GM12801 (cell line): ENCODE data around the gene KCTD16.

Source experiments
- CTCF ChIP-seq: IDR thresholded peaks from one replicate; pipeline ENCODE4 v1.5.1; 2011; ENCODE audit warnings: control low read depth; ENCODE audit not compliant: insufficient read length; ENCODE audit errors: extremely low read depth

Gene KCTD16

GRCh38 chr5:144130306-144130705 is 40.4 kb upstream of the KCTD16 start:
- TF ChIP-seq CTCF: no peak

DNA sequence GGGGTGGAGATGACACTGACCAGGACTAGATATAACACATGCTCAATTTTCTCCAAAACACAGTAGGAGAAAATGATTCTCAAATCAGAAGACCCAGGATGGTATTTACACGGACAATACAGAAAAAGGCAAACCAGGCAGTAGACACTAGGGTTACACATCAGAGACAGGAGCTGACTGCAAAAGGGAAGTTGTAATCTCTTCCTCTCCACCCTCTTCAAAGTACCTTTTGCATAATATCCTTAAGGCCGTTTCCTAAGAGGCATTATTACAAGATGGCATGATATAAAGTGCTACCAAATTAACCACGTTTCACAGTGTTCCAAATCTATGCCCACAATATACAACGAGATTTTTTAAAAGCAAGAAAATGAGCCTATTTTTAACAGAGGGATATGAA is 39.4 kb upstream of the KCTD16 start:
- no peak for TF ChIP-seq CTCF

DNA sequence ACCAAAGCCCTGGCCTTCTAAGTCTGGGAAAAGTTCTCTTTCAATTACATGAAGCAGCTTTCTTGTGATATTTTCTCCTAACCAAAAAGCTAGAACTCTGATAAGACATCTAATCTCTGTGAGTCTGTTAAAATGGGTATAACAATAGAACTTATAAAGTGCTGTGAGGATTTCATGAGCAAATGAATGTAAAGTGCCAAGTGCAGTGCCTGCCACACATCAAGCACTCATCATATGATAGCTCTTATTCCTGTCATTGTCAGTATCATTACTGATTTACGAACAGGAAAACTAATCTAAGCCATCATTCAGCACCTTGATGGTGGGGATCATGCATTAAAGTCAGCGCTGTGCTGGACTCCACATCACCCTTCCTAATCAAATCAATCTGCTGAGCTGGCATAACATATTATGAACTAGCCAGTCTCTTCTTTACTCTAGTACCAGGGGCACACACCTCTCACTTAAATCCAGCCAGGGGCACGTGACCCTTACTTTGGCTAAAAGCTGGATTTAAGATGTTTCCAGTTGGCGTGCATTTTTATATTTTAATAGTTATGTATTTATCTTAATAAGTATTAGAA is 37.5 kb upstream of the KCTD16 start:
- no peak for TF ChIP-seq CTCF

- no peak for TF ChIP-seq CTCF
Measured at GRCh38 chr5:144134194-144134826, 36.4 kb upstream of the KCTD16 start.

GRCh38 chr5:144135113-144135762 is 35.4 kb upstream of the KCTD16 start:
- TF ChIP-seq CTCF: no peak

DNA sequence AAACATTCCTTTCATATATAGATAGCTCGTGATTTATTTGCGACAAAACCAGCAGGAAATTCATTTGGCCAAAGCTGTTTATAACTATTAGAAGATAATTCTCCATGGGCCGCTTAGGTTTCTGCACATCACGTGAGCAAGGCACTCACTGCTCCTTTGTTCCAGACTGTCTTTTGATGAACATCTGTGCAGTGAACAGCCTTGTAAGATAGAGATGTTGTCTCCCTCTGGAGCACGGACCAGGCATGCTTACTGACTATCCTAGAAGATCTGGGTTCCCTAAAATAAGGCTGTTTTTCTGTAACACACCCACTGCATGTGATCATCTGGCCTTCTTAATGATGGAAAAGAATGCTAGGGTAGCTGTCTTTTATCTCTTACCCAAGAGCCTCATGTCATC is 31.1 kb upstream of the KCTD16 start:
- no peak for TF ChIP-seq CTCF

- TF ChIP-seq CTCF: no peak
Measured at GRCh38 chr5:144141585-144141984, 29.1 kb upstream of the KCTD16 start.
